Left lung (tissue), 10 donors: ENCODE results near the gene ARL2BP. TPM values are rescaled to one million over a fixed set of nuclear protein-coding genes. Genes with fewer than 3 reads are reported as not detected.
"Not testable (repeated sequence)": the region's sequence is repeated elsewhere in the genome, so short reads cannot be mapped to it uniquely, and the experiment has no call there.

Source experiments
- ATAC-seq: fragments of 200-7000 bp; cut with Tn5 transposase; one replicate; pipeline ENCODE4 v1.9.1; 2020; ENCODE audit warnings: moderate library complexity
- DNase-seq, 4 donors: peaks; one replicate each; pipeline ENCODE4 v3.0.0-alpha.2; 2013 to 2020
- H3K27ac ChIP-seq, 2 donors: fragments of 200-600 bp; sonication (generic) in 1 of 2; one replicate each; pipeline versions ENCODE4 v1.5.0 to v1.8.0; 2020 to 2021
- H3K27me3 ChIP-seq, 2 donors: fragments of 200-600 bp; sonication (generic) in 1 of 2; one replicate each; pipeline versions ENCODE4 v1.5.0 to v1.8.0; 2020 to 2021
- H3K36me3 ChIP-seq, 2 donors: fragments of 200-600 bp; sonication (generic) in 1 of 2; one replicate each; pipeline versions ENCODE4 v1.5.0 to v1.8.0; 2020 to 2021
- H3K4me1 ChIP-seq, 2 donors: fragments of 200-600 bp; one replicate each; pipeline ENCODE4 v1.8.0; 2021
- H3K4me3 ChIP-seq, 2 donors: fragments of 200-600 bp; sonication (generic) in 1 of 2; one replicate each; pipeline versions ENCODE4 v1.5.0 to v1.8.0; 2020 to 2021; ENCODE audit warnings: mild to moderate bottlenecking in 1 of 2
- H3K9me3 ChIP-seq, 2 donors: fragments of 200-600 bp; sonication (generic) in 1 of 2; one replicate each; pipeline versions ENCODE4 v1.5.0 to v1.8.0; 2020 to 2021
- CTCF ChIP-seq, 2 donors: fragments of 200-600 bp; sonication (generic) in 1 of 2; IDR thresholded peaks; one replicate each; pipeline versions ENCODE4 v1.5.0 to v1.8.0; 2021; ENCODE audit warnings: antibody characterized with exemption in 2 of 2
- intact Hi-C, 2 donors: fragments of 100-400 bp; cut with DNase I; formaldehyde crosslinking; loops; one replicate each; pipeline versions ENCODE4 v1.11.2 to v1.14.2; 2022
- polyA plus RNA-seq, 6 donors: library from polyadenylated mRNA; unstranded; fragments of 120-200 nt; gene quantifications; one replicate each; pipeline ENCODE4 v1.2.1, GENCODE V29; 2013; ENCODE audit not compliant: insufficient read length in 6 of 6
- total RNA-seq, 2 donors: library from RNA; stranded (reverse); fragmentation: NEBNext Ultra II Directional; extraction: Animal tissue kit (Norgen Biotek cat#: 25700); gene quantifications; one replicate each; pipeline ENCODE4 v1.2.1, GENCODE V29; 2021
- donor health status: DM: no; HTN: yes; CAD: no.
- donor health status: DM: no; HTN: no; CAD: no.

The ARL2BP gene
- total and polyA plus RNA-seq, 8 donors = 51.4 to 76.1 (median 67.4) TPM

GRCh38 chr16:57265850-57266530, 20.9 kb downstream of the ARL2BP start:
- intact Hi-C loops = no loop called here
- TF ChIP-seq CTCF (IDR thresholded peaks at IDR 0.05) = no peak
- DNase-seq (peak in 3 of 4 donors; percentile 65 to 88 (median 85)), ATAC-seq (peak; percentile 86)
- H3K9me3 ChIP-seq = no peaks in the 10 kb centered on the region
- no peak overlapping the region for H3K4me3 ChIP-seq
- no peaks in the 10 kb centered on the region for H3K36me3 ChIP-seq
- peak overlapping the region; percentile 74 to 83 for H3K27ac ChIP-seq
- peaks cover 22 to 49% of the 10 kb centered on the region in 2 donors for H3K4me1 ChIP-seq
- no peaks in the 10 kb centered on the region for H3K27me3 ChIP-seq

- intact Hi-C loops = no loop called here
- no peak for TF ChIP-seq CTCF (IDR thresholded peaks at IDR 0.05)
- DNase-seq (no peak), ATAC-seq (peak; percentile 3)
- Histone ChIP-seq H3K9me3 (no peaks in the 10 kb centered on the region), H3K27ac (peak overlapping the region; percentile 74 to 83), H3K27me3 (no peaks in the 10 kb centered on the region), H3K4me3 (no peak overlapping the region), H3K36me3 (no peaks in the 10 kb centered on the region), H3K4me1 (peaks cover 22 to 49% of the 10 kb centered on the region in 2 donors)
Measured at GRCh38 chr16:57266531-57267260, 21.6 kb downstream of the ARL2BP start.

- ATAC-seq, H3K27me3 ChIP-seq, H3K4me3 ChIP-seq, DNase-seq, H3K9me3 ChIP-seq, H3K36me3 ChIP-seq, intact Hi-C loops: not testable (repeated sequence)
- H3K27ac ChIP-seq = peak overlapping the region; percentile 74 to 83
- peaks cover 22 to 49% of the 10 kb centered on the region in 2 donors for H3K4me1 ChIP-seq
Measured at GRCh38 chr16:57267343-57267742, 22.3 kb downstream of the ARL2BP start.

- peaks cover 22 to 49% of the 10 kb centered on the region in 2 donors for H3K4me1 ChIP-seq
Measured at GRCh38 chr16:57268804-57269800, 24.0 kb downstream of the ARL2BP start.

More at GRCh38 chr16:57268804-57269800, 24.0 kb downstream of the ARL2BP start:
- H3K9me3 ChIP-seq = no peaks in the 10 kb centered on the region
- H3K27ac ChIP-seq = peak overlapping the region; percentile 57 to 74
- intact Hi-C loops = no loop called here
- peak; percentile 45 for ATAC-seq
- peak in 1 of 4 donors; percentile 70 for DNase-seq
- H3K27me3 ChIP-seq = no peaks in the 10 kb centered on the region
- H3K36me3 ChIP-seq = no peaks in the 10 kb centered on the region
- no peak overlapping the region for H3K4me3 ChIP-seq
- TF ChIP-seq CTCF (IDR thresholded peaks at IDR 0.05) = no peak
